KMS-11 (cell line): ENCODE results near the gene SLC15A3.

Source experiments
- H2AFZ ChIP-seq: fragments of 200-600 bp; sonication (generic); 2 replicates; pipeline ENCODE4 v1.6.1; 2016; ENCODE audit warnings: antibody characterized with exemption, mixed run types, low read depth
- H3K27ac ChIP-seq: fragments of 200-600 bp; sonication (generic); 2 replicates; pipeline ENCODE4 v1.6.1; 2016; ENCODE audit warnings: mild to moderate bottlenecking, mixed run types
- H3K27me3 ChIP-seq: fragments of 200-600 bp; sonication (generic); 2 replicates; pipeline ENCODE4 v1.6.1; 2017; ENCODE audit warnings: mild to moderate bottlenecking, low read depth, mixed run types, moderate library complexity; ENCODE audit not compliant: insufficient read depth
- H3K36me3 ChIP-seq: fragments of 200-600 bp; sonication (generic); 2 replicates; pipeline ENCODE4 v1.6.1; 2017; ENCODE audit warnings: mild to moderate bottlenecking, mixed run types; ENCODE audit not compliant: insufficient read depth
- H3K4me1 ChIP-seq: fragments of 200-600 bp; sonication (generic); 2 replicates; pipeline ENCODE4 v1.6.1; 2016; ENCODE audit warnings: mild to moderate bottlenecking, low read depth, mixed run types; ENCODE audit not compliant: poor library complexity, severe bottlenecking
- H3K4me2 ChIP-seq: fragments of 200-600 bp; sonication (generic); 2 replicates; pipeline ENCODE4 v1.7.0; 2016; ENCODE audit warnings: mild to moderate bottlenecking, mixed run types
- H3K4me3 ChIP-seq: fragments of 200-600 bp; sonication (generic); IDR thresholded peaks from 2 replicates; pipeline ENCODE4 v1.6.1; 2017; ENCODE audit warnings: low read depth, low read length, mixed read lengths; ENCODE audit not compliant: insufficient read depth
- H3K79me2 ChIP-seq: fragments of 200-600 bp; sonication (generic); 2 replicates; pipeline ENCODE4 v1.6.1; 2016; ENCODE audit warnings: low read depth, mixed run types; ENCODE audit not compliant: insufficient read depth
- H3K9ac ChIP-seq: fragments of 200-600 bp; sonication (generic); 2 replicates; pipeline ENCODE4 v1.6.1; 2016; ENCODE audit warnings: mild to moderate bottlenecking, mixed run types
- H4K20me1 ChIP-seq: fragments of 200-600 bp; sonication (generic); 2 replicates; pipeline ENCODE4 v1.6.1; 2016; ENCODE audit warnings: mild to moderate bottlenecking, mixed run types; ENCODE audit not compliant: insufficient read depth
- TF ChIP-seq, protein P1 (sequence below): fragments of 200-600 bp; sonication (generic); conservative IDR thresholded peaks from 2 replicates; pipeline ENCODE4 v1.6.1; 2017; ENCODE audit warnings: low read depth, mild to moderate bottlenecking, antibody characterized with exemption, low read length, moderate library complexity, mixed read lengths

Gene SLC15A3

GRCh38 chr11:60942219-60942618 lies 9.8 kb downstream of the SLC15A3 start:
- peaks cover 9% of the 10 kb centered on the region for H3K4me1 ChIP-seq
- TF ChIP-seq, protein P1, sequence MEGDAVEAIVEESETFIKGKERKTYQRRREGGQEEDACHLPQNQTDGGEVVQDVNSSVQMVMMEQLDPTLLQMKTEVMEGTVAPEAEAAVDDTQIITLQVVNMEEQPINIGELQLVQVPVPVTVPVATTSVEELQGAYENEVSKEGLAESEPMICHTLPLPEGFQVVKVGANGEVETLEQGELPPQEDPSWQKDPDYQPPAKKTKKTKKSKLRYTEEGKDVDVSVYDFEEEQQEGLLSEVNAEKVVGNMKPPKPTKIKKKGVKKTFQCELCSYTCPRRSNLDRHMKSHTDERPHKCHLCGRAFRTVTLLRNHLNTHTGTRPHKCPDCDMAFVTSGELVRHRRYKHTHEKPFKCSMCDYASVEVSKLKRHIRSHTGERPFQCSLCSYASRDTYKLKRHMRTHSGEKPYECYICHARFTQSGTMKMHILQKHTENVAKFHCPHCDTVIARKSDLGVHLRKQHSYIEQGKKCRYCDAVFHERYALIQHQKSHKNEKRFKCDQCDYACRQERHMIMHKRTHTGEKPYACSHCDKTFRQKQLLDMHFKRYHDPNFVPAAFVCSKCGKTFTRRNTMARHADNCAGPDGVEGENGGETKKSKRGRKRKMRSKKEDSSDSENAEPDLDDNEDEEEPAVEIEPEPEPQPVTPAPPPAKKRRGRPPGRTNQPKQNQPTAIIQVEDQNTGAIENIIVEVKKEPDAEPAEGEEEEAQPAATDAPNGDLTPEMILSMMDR = no peak
- H3K27me3 ChIP-seq = no peaks in the 10 kb centered on the region; the same call in 1 of the 2 replicates
- no peaks in the 10 kb centered on the region for H3K79me2 ChIP-seq
- H4K20me1 ChIP-seq = no peaks in the 10 kb centered on the region
- H3K27ac ChIP-seq = no peak overlapping the region
- no peak overlapping the region for H3K4me3 ChIP-seq
- H3K4me2 ChIP-seq = no peak overlapping the region
- no peak overlapping the region for H3K9ac ChIP-seq
- H2AFZ ChIP-seq = no peak overlapping the region
- H3K36me3 ChIP-seq = no peaks in the 10 kb centered on the region

GRCh38 chr11:60941371-60942119 lies 10.4 kb downstream of the SLC15A3 start:
- Histone ChIP-seq H3K36me3 (no peaks in the 10 kb centered on the region), H3K27ac (no peak overlapping the region), H3K4me2 (no peak overlapping the region), H3K4me3 (no peak overlapping the region), H3K27me3 (no peaks in the 10 kb centered on the region; the same call in 1 of the 2 replicates), H3K4me1 (peaks cover 9% of the 10 kb centered on the region), H3K79me2 (no peaks in the 10 kb centered on the region), H3K9ac (no peak overlapping the region), H4K20me1 (no peaks in the 10 kb centered on the region), H2AFZ (no peak overlapping the region)
- TF ChIP-seq, protein P1 = no peak

DNA sequence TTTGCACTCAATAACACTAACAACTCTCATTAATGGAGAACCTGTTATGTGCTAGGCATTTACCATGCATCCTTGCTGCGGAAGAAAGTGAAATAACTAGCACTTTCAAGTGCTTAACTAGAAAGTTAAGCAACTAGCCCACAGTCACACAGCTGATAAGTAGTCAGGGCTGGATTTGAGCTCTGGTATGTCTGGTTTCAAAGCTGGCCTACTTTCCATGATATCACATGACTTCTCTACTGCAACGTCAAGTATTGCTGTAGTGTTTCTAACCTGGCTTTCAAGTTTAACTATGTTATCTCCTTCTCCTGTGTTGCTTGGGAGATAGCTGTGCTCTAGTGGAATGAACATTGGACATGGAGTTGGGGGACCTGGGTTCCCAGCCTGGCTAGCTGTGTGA lies 12.1 kb downstream of the SLC15A3 start:
- Histone ChIP-seq H3K27me3 (no peaks in the 10 kb centered on the region; the same call in 1 of the 2 replicates), H3K27ac (no peak overlapping the region), H3K4me3 (no peak overlapping the region), H3K79me2 (no peaks in the 10 kb centered on the region), H3K4me1 (peaks cover 9% of the 10 kb centered on the region), H3K4me2 (no peak overlapping the region), H4K20me1 (no peaks in the 10 kb centered on the region), H2AFZ (no peak overlapping the region), H3K9ac (no peak overlapping the region), H3K36me3 (no peaks in the 10 kb centered on the region)
- TF ChIP-seq, protein P1 = no peak

GRCh38 chr11:60939301-60939700 lies 12.7 kb downstream of the SLC15A3 start:
- no peaks in the 10 kb centered on the region for H3K79me2 ChIP-seq
- no peak overlapping the region for H3K4me2 ChIP-seq
- H2AFZ ChIP-seq = no peak overlapping the region
- no peak overlapping the region for H3K9ac ChIP-seq
- peaks cover 9% of the 10 kb centered on the region for H3K4me1 ChIP-seq
- TF ChIP-seq, protein P1 = no peak
- H4K20me1 ChIP-seq = no peaks in the 10 kb centered on the region
- H3K36me3 ChIP-seq = no peaks in the 10 kb centered on the region
- no peak overlapping the region for H3K27ac ChIP-seq
- no peak overlapping the region for H3K4me3 ChIP-seq
- H3K27me3 ChIP-seq = no peaks in the 10 kb centered on the region; the same call in 1 of the 2 replicates
